Renal cortical epithelial cell (primary cell): ENCODE data around the gene MAST2. TPM values are rescaled to one million over a fixed set of nuclear protein-coding genes. Genes with fewer than 3 reads are reported as not detected.
"Not testable (repeated sequence)": the region's sequence is repeated elsewhere in the genome, so short reads cannot be mapped to it uniquely, and the experiment has no call there.

ENCODE experiments used
- DNase-seq: peaks from one replicate; pipeline ENCODE4 v3.0.0-alpha.2; 2011; ENCODE audit warnings: low read depth
- total RNA-seq: library from RNA; depleted of rRNA; stranded (reverse); fragments of >200 nt; gene quantifications from 2 replicates; pipeline ENCODE4 v1.2.3, GENCODE V29; 2014

Gene MAST2
- total RNA-seq, 1 donor from 2014 or later: 24.8 TPM

GRCh38 chr1:45938029-45938428 lies 134.6 kb downstream of the MAST2 start:
- DNase-seq: no peak

- no peak for DNase-seq
These were observed 139.0 kb downstream of the MAST2 start for GRCh38 chr1:45942411-45942810.

GRCh38 chr1:45943185-45943584 lies 139.8 kb downstream of the MAST2 start:
- no peak for DNase-seq

- DNase-seq: peak; percentile 53
These were observed 142.0 kb downstream of the MAST2 start for GRCh38 chr1:45945426-45945825.

GRCh38 chr1:45949462-45949861 lies 146.1 kb downstream of the MAST2 start:
- DNase-seq: not testable (repeated sequence)

GRCh38 chr1:45952072-45952471 lies 148.7 kb downstream of the MAST2 start:
- DNase-seq: no peak

GRCh38 chr1:45953934-45954847 lies 150.8 kb downstream of the MAST2 start:
- DNase-seq: peak; percentile 95

- DNase-seq: peak; percentile 13
These were observed 154.3 kb downstream of the MAST2 start for GRCh38 chr1:45957684-45958083.

- DNase-seq: no peak
These were observed 154.9 kb downstream of the MAST2 start for GRCh38 chr1:45958317-45958716.

GRCh38 chr1:45960930-45961715 lies 157.7 kb downstream of the MAST2 start:
- DNase-seq: no peak

- DNase-seq: not testable (repeated sequence)
These were observed 158.5 kb downstream of the MAST2 start for GRCh38 chr1:45961936-45962335.

GRCh38 chr1:45968941-45969666 lies 165.7 kb downstream of the MAST2 start:
- DNase-seq: no peak

- DNase-seq: no peak
These were observed 166.5 kb downstream of the MAST2 start for GRCh38 chr1:45969866-45970265.

GRCh38 chr1:45971335-45971734 lies 167.9 kb downstream of the MAST2 start:
- no peak for DNase-seq

GRCh38 chr1:45971922-45972531 lies 168.6 kb downstream of the MAST2 start:
- DNase-seq: peak; percentile 27

- DNase-seq: no peak
These were observed 169.2 kb downstream of the MAST2 start for GRCh38 chr1:45972621-45973020.

- no peak for DNase-seq
These were observed 169.7 kb downstream of the MAST2 start for GRCh38 chr1:45973121-45973520.

- DNase-seq: peak; percentile 62
These were observed 171.3 kb downstream of the MAST2 start for GRCh38 chr1:45974541-45975269.

GRCh38 chr1:45976623-45977022 lies 173.2 kb downstream of the MAST2 start:
- DNase-seq: no peak

- DNase-seq: peak; percentile 85
These were observed 175.8 kb downstream of the MAST2 start for GRCh38 chr1:45979074-45979777.
